ENCODE data around the gene IL1RAPL1.

Gene IL1RAPL1

GRCh38 chrX:29797156-29797555 is 1209.9 kb downstream of the IL1RAPL1 start:
- Histone ChIP-seq H3K4me2 (ENCODE audit: low read length) (no peak overlapping the region), H3K9me3 (replicated peaks; ENCODE audit: low read length) (no peaks in the 10 kb centered on the region), H3K9ac (ENCODE audit: low read depth, low read length) (no peak overlapping the region), H3K4me1 (ENCODE audit: control insufficient read depth, insufficient read depth, low read length) (no peaks in the 10 kb centered on the region), H3K4me3 (ENCODE audit: low read length) (no peak overlapping the region), H3K27me3 (ENCODE audit: control insufficient read depth, insufficient read depth, low read length) (no peaks in the 10 kb centered on the region), H3K36me3 (ENCODE audit: insufficient read depth, low read length) (no peaks in the 10 kb centered on the region)

GRCh38 chrX:29798469-29798868 is 1211.2 kb downstream of the IL1RAPL1 start:
- no peaks in the 10 kb centered on the region for H3K36me3 ChIP-seq (ENCODE audit: insufficient read depth, low read length)
- no peaks in the 10 kb centered on the region for H3K4me1 ChIP-seq (ENCODE audit: control insufficient read depth, insufficient read depth, low read length)
- no peak overlapping the region for H3K4me3 ChIP-seq (ENCODE audit: low read length)
- H3K27me3 ChIP-seq (ENCODE audit: control insufficient read depth, insufficient read depth, low read length) = no peaks in the 10 kb centered on the region
- no peaks in the 10 kb centered on the region for H3K9me3 ChIP-seq (replicated peaks; ENCODE audit: low read length)
- H3K4me2 ChIP-seq (ENCODE audit: low read length) = no peak overlapping the region
- no peak overlapping the region for H3K9ac ChIP-seq (ENCODE audit: low read depth, low read length)

GRCh38 chrX:29813174-29813573 is 1225.9 kb downstream of the IL1RAPL1 start:
- H3K27me3 ChIP-seq (ENCODE audit: control insufficient read depth, insufficient read depth, low read length) = no peaks in the 10 kb centered on the region
- no peaks in the 10 kb centered on the region for H3K9me3 ChIP-seq (replicated peaks; ENCODE audit: low read length)
- no peaks in the 10 kb centered on the region for H3K36me3 ChIP-seq (ENCODE audit: insufficient read depth, low read length)
- no peak overlapping the region for H3K4me3 ChIP-seq (ENCODE audit: low read length)
- H3K4me1 ChIP-seq (ENCODE audit: control insufficient read depth, insufficient read depth, low read length) = no peaks in the 10 kb centered on the region
- no peak overlapping the region for H3K9ac ChIP-seq (ENCODE audit: low read depth, low read length)
- H3K4me2 ChIP-seq (ENCODE audit: low read length) = no peak overlapping the region

- no peaks in the 10 kb centered on the region for H3K9me3 ChIP-seq (replicated peaks; ENCODE audit: low read length)
- no peak overlapping the region for H3K9ac ChIP-seq (ENCODE audit: low read depth, low read length)
- H3K27me3 ChIP-seq (ENCODE audit: control insufficient read depth, insufficient read depth, low read length) = no peaks in the 10 kb centered on the region
- H3K4me2 ChIP-seq (ENCODE audit: low read length) = no peak overlapping the region
- no peaks in the 10 kb centered on the region for H3K4me1 ChIP-seq (ENCODE audit: control insufficient read depth, insufficient read depth, low read length)
- H3K36me3 ChIP-seq (ENCODE audit: insufficient read depth, low read length) = no peaks in the 10 kb centered on the region
- H3K4me3 ChIP-seq (ENCODE audit: low read length) = no peak overlapping the region
These were observed 1237.1 kb downstream of the IL1RAPL1 start for GRCh38 chrX:29824176-29824906.

- no peak overlapping the region for H3K9ac ChIP-seq (ENCODE audit: low read depth, low read length)
- H3K9me3 ChIP-seq (replicated peaks; ENCODE audit: low read length) = no peaks in the 10 kb centered on the region
- no peaks in the 10 kb centered on the region for H3K4me1 ChIP-seq (ENCODE audit: control insufficient read depth, insufficient read depth, low read length)
- no peaks in the 10 kb centered on the region for H3K36me3 ChIP-seq (ENCODE audit: insufficient read depth, low read length)
- H3K27me3 ChIP-seq (ENCODE audit: control insufficient read depth, insufficient read depth, low read length) = no peaks in the 10 kb centered on the region
- no peak overlapping the region for H3K4me3 ChIP-seq (ENCODE audit: low read length)
- H3K4me2 ChIP-seq (ENCODE audit: low read length) = no peak overlapping the region
These were observed 1239.5 kb downstream of the IL1RAPL1 start for GRCh38 chrX:29826742-29827141.

GRCh38 chrX:29834311-29834710 is 1247.1 kb downstream of the IL1RAPL1 start:
- H3K9me3 ChIP-seq (replicated peaks; ENCODE audit: low read length) = no peaks in the 10 kb centered on the region
- no peaks in the 10 kb centered on the region for H3K36me3 ChIP-seq (ENCODE audit: insufficient read depth, low read length)
- no peaks in the 10 kb centered on the region for H3K27me3 ChIP-seq (ENCODE audit: control insufficient read depth, insufficient read depth, low read length)
- no peak overlapping the region for H3K9ac ChIP-seq (ENCODE audit: low read depth, low read length)
- no peaks in the 10 kb centered on the region for H3K4me1 ChIP-seq (ENCODE audit: control insufficient read depth, insufficient read depth, low read length)
- no peak overlapping the region for H3K4me2 ChIP-seq (ENCODE audit: low read length)
- H3K4me3 ChIP-seq (ENCODE audit: low read length) = no peak overlapping the region

- H3K9me3 ChIP-seq (replicated peaks; ENCODE audit: low read length) = no peaks in the 10 kb centered on the region
- H3K9ac ChIP-seq (ENCODE audit: low read depth, low read length) = no peak overlapping the region
These were observed 1247.5 kb downstream of the IL1RAPL1 start for GRCh38 chrX:29834764-29835163.

GRCh38 chrX:29841750-29842149 is 1254.5 kb downstream of the IL1RAPL1 start:
- H3K36me3 ChIP-seq (ENCODE audit: insufficient read depth, low read length) = no peaks in the 10 kb centered on the region
- no peak overlapping the region for H3K4me3 ChIP-seq (ENCODE audit: low read length)
- H3K4me2 ChIP-seq (ENCODE audit: low read length) = no peak overlapping the region
- H3K9me3 ChIP-seq (replicated peaks; ENCODE audit: low read length) = no peaks in the 10 kb centered on the region
- no peaks in the 10 kb centered on the region for H3K4me1 ChIP-seq (ENCODE audit: control insufficient read depth, insufficient read depth, low read length)
- no peak overlapping the region for H3K9ac ChIP-seq (ENCODE audit: low read depth, low read length)
- no peaks in the 10 kb centered on the region for H3K27me3 ChIP-seq (ENCODE audit: control insufficient read depth, insufficient read depth, low read length)

More at GRCh38 chrX:29834764-29835163, 1247.5 kb downstream of the IL1RAPL1 start:
- H3K4me3 ChIP-seq (ENCODE audit: low read length) = no peak overlapping the region
- H3K4me2 ChIP-seq (ENCODE audit: low read length) = no peak overlapping the region
- no peaks in the 10 kb centered on the region for H3K27me3 ChIP-seq (ENCODE audit: control insufficient read depth, insufficient read depth, low read length)
- no peaks in the 10 kb centered on the region for H3K4me1 ChIP-seq (ENCODE audit: control insufficient read depth, insufficient read depth, low read length)
- no peaks in the 10 kb centered on the region for H3K36me3 ChIP-seq (ENCODE audit: insufficient read depth, low read length)

- no peaks in the 10 kb centered on the region for H3K27me3 ChIP-seq (ENCODE audit: control insufficient read depth, insufficient read depth, low read length)
- H3K4me2 ChIP-seq (ENCODE audit: low read length) = no peak overlapping the region
- no peaks in the 10 kb centered on the region for H3K4me1 ChIP-seq (ENCODE audit: control insufficient read depth, insufficient read depth, low read length)
- no peak overlapping the region for H3K9ac ChIP-seq (ENCODE audit: low read depth, low read length)
- no peaks in the 10 kb centered on the region for H3K9me3 ChIP-seq (replicated peaks; ENCODE audit: low read length)
- H3K36me3 ChIP-seq (ENCODE audit: insufficient read depth, low read length) = no peaks in the 10 kb centered on the region
- H3K4me3 ChIP-seq (ENCODE audit: low read length) = no peak overlapping the region
These were observed 1255.3 kb downstream of the IL1RAPL1 start for GRCh38 chrX:29842552-29842951.

GRCh38 chrX:29851857-29852605 is 1264.8 kb downstream of the IL1RAPL1 start:
- Histone ChIP-seq H3K4me2 (ENCODE audit: low read length) (no peak overlapping the region), H3K36me3 (ENCODE audit: insufficient read depth, low read length) (no peaks in the 10 kb centered on the region), H3K9me3 (replicated peaks; ENCODE audit: low read length) (no peaks in the 10 kb centered on the region), H3K4me3 (ENCODE audit: low read length) (no peak overlapping the region), H3K9ac (ENCODE audit: low read depth, low read length) (no peak overlapping the region), H3K4me1 (ENCODE audit: control insufficient read depth, insufficient read depth, low read length) (no peaks in the 10 kb centered on the region), H3K27me3 (ENCODE audit: control insufficient read depth, insufficient read depth, low read length) (no peaks in the 10 kb centered on the region)

- no peak overlapping the region for H3K4me3 ChIP-seq (ENCODE audit: low read length)
- H3K27me3 ChIP-seq (ENCODE audit: control insufficient read depth, insufficient read depth, low read length) = no peaks in the 10 kb centered on the region
- H3K36me3 ChIP-seq (ENCODE audit: insufficient read depth, low read length) = no peaks in the 10 kb centered on the region
- no peaks in the 10 kb centered on the region for H3K4me1 ChIP-seq (ENCODE audit: control insufficient read depth, insufficient read depth, low read length)
- no peaks in the 10 kb centered on the region for H3K9me3 ChIP-seq (replicated peaks; ENCODE audit: low read length)
- H3K4me2 ChIP-seq (ENCODE audit: low read length) = no peak overlapping the region
- H3K9ac ChIP-seq (ENCODE audit: low read depth, low read length) = no peak overlapping the region
These were observed 1265.5 kb downstream of the IL1RAPL1 start for GRCh38 chrX:29852767-29853166.

- no peak overlapping the region for H3K4me3 ChIP-seq (ENCODE audit: low read length)
- H3K36me3 ChIP-seq (ENCODE audit: insufficient read depth, low read length) = no peaks in the 10 kb centered on the region
- no peak overlapping the region for H3K4me2 ChIP-seq (ENCODE audit: low read length)
- no peaks in the 10 kb centered on the region for H3K27me3 ChIP-seq (ENCODE audit: control insufficient read depth, insufficient read depth, low read length)
- H3K9me3 ChIP-seq (replicated peaks; ENCODE audit: low read length) = no peaks in the 10 kb centered on the region
- H3K4me1 ChIP-seq (ENCODE audit: control insufficient read depth, insufficient read depth, low read length) = peaks cover 3% of the 10 kb centered on the region
- H3K9ac ChIP-seq (ENCODE audit: low read depth, low read length) = no peak overlapping the region
These were observed 1271.5 kb downstream of the IL1RAPL1 start for GRCh38 chrX:29858714-29859113.
